IPS-NIHi7 (cell line): ENCODE measurements around the gene SHISAL1.
A peak's percentile ranks its signal among the peaks of the same experiment; 100 is the strongest.

Experiments
- DNase-seq: peaks from one replicate; pipeline ENCODE4 v3.0.0; 2012; ENCODE audit warnings: mixed read lengths; ENCODE audit errors: extremely low spot score

SHISAL1 gene

DNA sequence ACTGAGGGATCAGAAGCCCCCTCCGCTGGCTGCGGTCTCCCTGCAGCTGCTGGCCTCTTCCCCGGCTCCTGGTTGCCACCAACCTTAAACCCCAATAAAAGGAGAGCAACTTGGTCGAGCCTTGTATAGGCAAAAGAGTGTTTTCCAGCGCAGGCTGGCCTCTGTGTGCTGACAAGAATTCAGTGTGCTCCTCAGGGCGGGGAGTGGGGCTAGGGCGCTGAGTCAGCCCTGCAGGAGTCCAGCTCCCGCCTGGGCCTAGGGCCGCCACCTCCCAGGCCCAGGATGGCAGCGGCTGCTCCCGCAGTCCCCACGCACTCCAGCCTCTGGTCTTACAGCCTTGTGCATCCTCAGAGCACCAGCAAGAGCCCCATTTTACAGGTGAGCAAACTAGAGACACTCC is at the start of gene SHISAL1:
SHISAL1 (minus strand) TSS at position 186 of the 400 bp plus-strand sequence. CDS start 12,006 bp downstream, outside the sequence.
- no peak for DNase-seq

DNA sequence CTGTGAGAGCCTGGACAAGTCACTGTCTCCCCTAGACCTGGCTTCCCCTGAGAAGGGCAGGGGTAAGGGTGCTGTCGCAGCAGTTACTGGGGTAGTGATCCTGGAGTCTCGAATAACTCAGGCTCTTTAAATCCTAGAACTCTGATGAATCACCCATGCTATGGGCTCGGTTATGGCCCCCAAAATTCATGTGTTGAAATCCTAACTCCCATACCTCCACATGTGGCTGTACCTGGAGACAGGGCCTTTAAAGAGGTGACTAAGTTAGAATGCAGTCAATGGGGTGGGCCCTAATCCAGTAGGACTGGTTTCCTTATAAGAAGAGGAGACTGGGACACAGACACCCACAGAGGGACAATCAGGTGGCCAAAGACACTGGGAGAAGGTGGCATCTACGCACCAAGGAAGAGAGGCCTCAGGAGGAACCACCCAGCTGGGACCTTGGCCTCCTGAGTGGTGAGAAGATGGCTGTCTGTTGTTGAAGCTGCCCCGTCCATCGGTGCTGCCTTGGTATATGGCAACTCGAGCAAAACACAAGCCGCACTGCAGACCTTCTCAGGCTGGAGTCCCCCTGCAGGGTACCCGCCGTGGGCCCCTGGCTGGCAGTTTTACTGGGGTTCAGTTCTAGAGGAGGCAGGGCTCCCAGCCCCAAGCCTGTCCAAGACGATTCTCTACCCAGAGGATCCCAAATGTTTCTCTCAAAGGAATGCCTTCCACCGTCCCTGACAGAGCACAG is 48.8 kb upstream of the SHISAL1 start:
- DNase-seq, result no peak

DNA sequence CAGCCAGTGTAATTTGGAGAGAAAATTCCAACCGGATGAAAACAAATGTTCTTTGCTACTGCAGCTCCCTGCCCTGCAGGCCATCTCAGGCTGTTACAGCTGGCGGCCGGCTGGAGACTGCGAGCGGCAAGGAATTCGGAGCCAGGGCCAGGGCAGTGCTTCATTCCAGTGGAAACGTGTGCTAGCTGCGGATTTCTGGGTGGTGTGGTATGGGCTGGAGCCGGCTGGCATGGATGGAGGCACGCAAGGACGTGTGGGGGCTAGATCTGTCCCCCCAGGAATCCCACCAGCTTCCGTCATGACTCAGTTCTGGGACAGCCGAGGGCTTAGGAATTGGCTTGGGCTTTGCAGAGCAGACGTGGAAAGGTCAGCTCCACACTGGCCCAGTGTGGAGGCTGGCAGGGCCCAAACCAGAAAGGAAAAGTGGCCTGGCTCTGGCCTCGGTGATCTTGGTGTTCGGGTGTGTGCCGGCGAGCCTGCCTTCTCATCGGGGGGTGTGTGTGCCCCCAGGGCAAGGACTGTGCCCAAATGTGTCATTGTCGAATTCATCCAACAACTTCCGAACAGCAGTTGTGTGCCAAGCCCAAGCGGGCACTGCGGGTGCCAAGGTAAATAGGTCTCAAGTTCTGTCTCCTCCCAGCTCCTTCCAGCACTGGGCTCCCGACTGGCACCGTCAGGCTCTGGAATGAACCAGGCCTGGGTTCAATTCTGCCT is 48.1 kb upstream of the SHISAL1 start:
- DNase-seq, result no peak

GRCh38 chr22:44360306-44360667 is 47.5 kb upstream of the SHISAL1 start:
- no peak for DNase-seq

- DNase-seq, result no peak
These were observed 46.9 kb upstream of the SHISAL1 start for GRCh38 chr22:44359496-44360110.

DNA sequence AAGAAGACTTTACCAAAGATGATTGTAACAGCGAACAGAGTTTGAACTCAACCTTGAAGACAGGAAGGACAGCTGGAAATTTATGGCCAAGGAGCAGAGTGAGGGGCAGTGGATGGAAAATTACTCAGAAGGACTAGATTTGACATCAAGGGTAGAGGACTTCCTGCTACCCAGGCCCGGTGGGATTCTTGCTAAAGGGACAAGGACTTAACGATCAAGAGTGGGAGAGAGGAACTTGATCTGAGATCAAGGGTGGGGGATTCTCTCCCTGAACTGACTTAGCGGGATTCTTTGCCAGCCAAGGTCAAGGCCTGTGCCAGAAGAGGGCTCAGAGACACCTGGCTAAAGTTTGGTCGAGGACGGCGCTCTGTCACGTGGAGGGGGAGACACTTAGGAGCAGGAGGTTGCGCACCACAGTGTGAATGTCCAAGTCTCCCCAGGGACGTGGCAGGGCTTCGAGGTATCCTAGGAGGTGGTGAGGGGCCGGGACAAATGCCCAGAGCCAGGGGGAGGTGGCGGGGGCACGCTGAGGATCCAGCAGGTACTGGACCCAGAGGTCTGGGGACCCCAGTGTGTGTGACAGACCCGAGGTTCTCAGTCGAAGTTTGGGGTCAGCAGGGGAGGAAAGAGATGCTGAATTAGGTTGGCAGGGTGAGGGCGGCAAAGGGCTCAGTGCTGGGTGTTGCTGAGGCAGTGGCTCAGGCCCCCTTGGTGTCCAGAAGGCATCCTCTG is 46.1 kb upstream of the SHISAL1 start:
- no peak for DNase-seq

GRCh38 chr22:44357966-44358465 is 45.3 kb upstream of the SHISAL1 start:
- no peak for DNase-seq

- peak; percentile 49 for DNase-seq
These were observed 44.7 kb upstream of the SHISAL1 start for GRCh38 chr22:44357296-44357965.

GRCh38 chr22:44355716-44356070 is 42.9 kb upstream of the SHISAL1 start:
- DNase-seq, result no peak

DNA sequence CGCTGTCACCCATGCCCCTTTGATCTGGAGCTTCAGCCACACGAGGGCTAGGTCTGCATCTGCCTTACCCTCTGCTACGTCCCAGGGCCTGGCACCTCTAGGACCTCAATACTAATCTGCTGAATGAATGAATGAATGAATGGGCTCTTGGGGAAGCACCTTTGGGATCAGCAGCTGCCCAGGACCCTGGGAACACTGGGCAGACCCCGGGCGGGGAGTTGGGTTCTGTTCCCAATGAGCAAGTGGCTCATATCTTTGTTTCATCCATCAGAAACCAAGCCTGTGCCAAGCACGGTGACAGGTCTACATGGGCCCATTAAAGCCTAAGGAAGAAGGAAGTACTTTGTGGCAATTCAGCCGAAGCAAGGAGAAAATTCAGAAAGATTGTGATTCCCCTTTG is 41.5 kb upstream of the SHISAL1 start:
- DNase-seq, result no peak

DNA sequence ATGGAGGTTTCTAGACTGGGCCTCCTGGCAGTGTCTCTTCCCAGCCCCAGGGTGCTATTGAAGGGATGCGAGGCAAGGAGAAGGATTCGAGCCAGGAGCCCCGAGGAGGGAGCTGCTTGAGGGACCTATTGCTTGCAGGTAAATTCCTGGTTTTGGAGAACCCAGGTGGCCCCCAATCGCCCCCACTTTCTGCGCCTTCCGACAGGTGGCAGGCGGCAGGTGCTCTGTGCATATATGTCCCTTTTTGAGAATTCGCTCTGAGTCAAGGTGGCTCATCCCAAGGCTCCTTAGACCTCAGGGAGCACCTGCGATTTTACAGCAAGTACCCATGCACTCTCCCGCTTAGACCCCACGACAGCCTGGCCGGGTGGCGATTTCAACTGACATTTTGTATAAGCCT is 40.3 kb upstream of the SHISAL1 start:
- no peak for DNase-seq

DNA sequence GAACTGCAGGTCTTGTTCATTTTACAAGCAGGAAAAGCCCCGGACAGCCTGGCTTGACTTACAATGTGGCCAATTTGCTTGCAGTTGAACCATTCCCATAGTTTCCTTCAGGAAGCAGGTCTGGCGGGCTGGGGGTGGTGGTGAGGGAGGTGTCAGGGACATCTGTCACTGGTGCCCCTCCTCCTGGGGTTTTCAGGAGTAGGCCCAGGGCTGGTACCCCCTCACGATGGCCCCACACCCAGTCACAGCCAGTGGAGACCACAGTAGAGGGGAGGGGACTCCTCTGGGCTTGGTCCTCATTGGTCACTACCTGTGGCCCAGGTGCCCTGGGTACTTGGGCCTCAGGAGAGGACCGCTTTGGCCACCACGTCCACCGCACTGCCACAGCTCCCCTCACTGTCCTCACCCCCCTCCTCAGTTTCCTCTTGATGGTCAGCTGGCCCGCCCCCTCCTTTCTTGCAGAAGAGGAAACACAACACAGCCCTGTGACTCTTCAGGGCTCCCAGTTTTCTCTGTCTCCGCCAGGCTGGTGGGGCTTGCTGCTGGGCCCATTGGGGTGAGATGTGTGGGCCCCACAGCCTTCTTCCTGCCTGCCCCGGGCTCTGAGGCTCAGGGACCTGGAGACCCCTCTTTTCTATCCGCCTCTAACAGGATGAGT is 39.8 kb upstream of the SHISAL1 start:
- DNase-seq, result no peak

- DNase-seq, result peak; percentile 65
These were observed 39.1 kb upstream of the SHISAL1 start for GRCh38 chr22:44351685-44352377.

- no peak for DNase-seq
These were observed 38.3 kb upstream of the SHISAL1 start for GRCh38 chr22:44351037-44351436.

DNA sequence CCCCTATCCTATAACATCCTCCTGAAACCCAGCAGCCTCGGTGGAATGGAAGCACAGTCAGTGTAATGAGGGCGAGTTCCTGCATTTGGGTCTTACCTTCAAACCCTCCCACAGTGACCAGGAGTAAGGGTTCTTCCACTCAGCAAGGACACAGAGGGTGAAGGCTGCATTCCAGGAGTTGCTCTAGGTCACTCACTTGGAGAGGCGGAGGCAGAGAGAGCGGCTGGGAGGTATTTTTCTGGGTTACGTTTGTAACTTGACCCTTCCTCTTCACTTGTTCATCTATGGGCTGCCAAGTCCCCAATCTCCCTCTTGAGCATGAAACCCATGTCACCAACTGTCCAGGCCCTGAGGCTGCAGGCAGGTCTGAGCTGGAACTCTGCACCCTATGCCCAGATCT is 36.8 kb upstream of the SHISAL1 start:
- no peak for DNase-seq

DNA sequence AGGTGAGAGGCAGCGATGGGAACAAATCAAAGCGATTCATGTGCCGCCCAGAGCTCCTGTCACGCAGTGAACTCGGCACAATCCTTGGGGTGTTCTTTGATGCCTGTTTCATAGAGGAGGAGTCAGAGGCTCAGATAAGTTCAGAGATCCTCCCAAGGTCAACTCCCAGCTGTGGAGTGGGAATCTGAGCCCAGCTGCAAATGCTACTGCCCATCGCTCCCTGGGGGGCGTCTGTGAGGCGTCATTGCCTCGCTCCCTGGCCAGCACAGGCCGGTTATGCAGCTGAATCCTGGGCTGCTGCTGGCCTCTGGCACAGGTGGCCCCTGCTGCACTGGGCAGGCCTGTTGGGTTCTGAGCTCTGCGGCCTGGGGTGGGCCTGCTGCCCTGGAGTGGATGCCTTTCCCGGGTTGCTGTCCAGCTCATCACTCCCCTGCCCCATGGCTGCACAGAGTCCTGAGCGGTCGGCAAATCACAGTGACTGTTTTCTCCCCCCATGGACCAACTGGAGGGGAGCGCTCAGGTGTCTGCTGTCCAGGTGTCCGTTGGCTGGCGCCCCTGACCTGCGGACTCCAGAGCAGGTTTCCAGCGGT is 36.3 kb upstream of the SHISAL1 start:
- no peak for DNase-seq

GRCh38 chr22:44347549-44347948 is 34.8 kb upstream of the SHISAL1 start:
- DNase-seq, result no peak

- DNase-seq, result no peak
These were observed 34.3 kb upstream of the SHISAL1 start for GRCh38 chr22:44347080-44347479.

DNA sequence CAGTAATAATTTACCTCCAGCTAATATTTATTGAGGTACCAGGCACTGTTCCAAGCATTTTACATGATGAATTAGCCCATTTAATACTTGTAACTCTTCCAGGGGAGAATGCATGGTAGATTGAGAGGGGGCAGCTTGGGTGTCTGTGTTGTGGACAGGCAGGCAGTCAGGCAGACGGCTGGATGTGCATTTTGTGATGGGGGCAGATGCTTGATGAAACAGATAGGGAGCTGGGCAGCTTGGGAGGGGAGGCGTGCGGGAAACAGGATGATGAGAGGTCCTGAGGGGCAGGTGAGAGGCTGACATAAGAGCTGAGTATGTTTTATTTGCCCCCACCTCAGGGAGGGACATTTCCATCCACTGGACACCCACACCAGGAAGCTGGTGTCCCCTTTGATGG is 33.1 kb upstream of the SHISAL1 start:
- DNase-seq, result no peak

DNA sequence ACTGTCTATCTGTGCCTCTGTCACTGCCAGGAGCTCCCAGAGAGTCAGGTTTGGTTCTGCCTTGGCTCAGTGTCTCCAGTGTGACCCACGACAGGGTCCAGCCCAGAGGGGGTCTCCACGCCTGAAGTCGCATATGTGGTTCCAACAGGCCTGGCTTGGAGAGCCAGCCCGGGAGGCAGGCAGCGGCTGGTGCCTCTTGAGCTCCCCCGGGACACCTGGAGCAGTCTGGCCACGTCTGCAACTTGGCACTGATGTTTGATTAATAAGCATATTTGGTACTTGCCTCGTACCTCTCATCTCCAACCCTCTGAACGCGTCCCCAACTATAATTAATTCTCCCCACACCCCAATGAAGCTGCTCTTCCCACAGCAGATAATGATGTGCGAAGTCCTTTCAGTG is 31.7 kb upstream of the SHISAL1 start:
- DNase-seq, result no peak
